ENCODE results near the gene SEC11C. TPM values are rescaled to one million over a fixed set of nuclear protein-coding genes. Genes with fewer than 3 reads are reported as not detected.

SEC11C gene
- polyA plus RNA-seq (2013, experiment 1 of 4) = 33.1 TPM
- 36.4 TPM for polyA plus RNA-seq (2013, experiment 2 of 4)
- 28.0 TPM for polyA plus RNA-seq (2013, experiment 3 of 4)
- 29.0 TPM for polyA plus RNA-seq (2013, experiment 4 of 4)

- Histone ChIP-seq H3K27me3 (ENCODE audit: control insufficient read depth, insufficient read depth, low read length, poor library complexity, severe bottlenecking) (peaks cover 10% of the 10 kb centered on the region), H3K4me3 (ENCODE audit: insufficient read depth, low read depth, low read length) (peak within 1 kb of the TSS; percentile 69), H3K27ac (ENCODE audit: insufficient read depth, low read depth, low read length, poor library complexity, severe bottlenecking) (peak within 1 kb of the TSS; percentile 84), H3K4me1 (ENCODE audit: control insufficient read depth, insufficient read depth, low read length) (peaks cover 10% of the 10 kb centered on the region), H3K36me3 (ENCODE audit: control insufficient read depth, insufficient read depth, low read length) (no peaks in the 10 kb centered on the region), H3K9me3 (ENCODE audit: control insufficient read depth, low read length) (no peaks in the 10 kb centered on the region)
- WGBS, 2 experiments = 0 to 1% methylated on average over 55 of the region's 55 CpGs
These were observed at the start of gene SEC11C for GRCh38 chr18:59139615-59140301. TSS of gene SEC11C (plus strand) at chr18:59139884. CDS start at chr18:59139949, 65 bp downstream.

- WGBS, 2 experiments = 70 to 74% methylated on average over 5 of the region's 5 CpGs
- no peaks in the 10 kb centered on the region for H3K9me3 ChIP-seq (ENCODE audit: control insufficient read depth, low read length)
- H3K4me1 ChIP-seq (ENCODE audit: control insufficient read depth, insufficient read depth, low read length) = no peaks in the 10 kb centered on the region
- no peaks in the 10 kb centered on the region for H3K27me3 ChIP-seq (ENCODE audit: control insufficient read depth, insufficient read depth, low read length, poor library complexity, severe bottlenecking)
- H3K4me3 ChIP-seq (ENCODE audit: insufficient read depth, low read depth, low read length) = no peak overlapping the region
- H3K36me3 ChIP-seq (ENCODE audit: control insufficient read depth, insufficient read depth, low read length) = no peaks in the 10 kb centered on the region
- H3K27ac ChIP-seq (ENCODE audit: insufficient read depth, low read depth, low read length, poor library complexity, severe bottlenecking) = no peak overlapping the region
These were observed 48.6 kb upstream of the SEC11C start for GRCh38 chr18:59090966-59091603.

- 92 to 93% methylated on average over 7 of the region's 7 CpGs for WGBS, 2 experiments
- H3K27ac ChIP-seq (ENCODE audit: insufficient read depth, low read depth, low read length, poor library complexity, severe bottlenecking) = no peak overlapping the region
- no peaks in the 10 kb centered on the region for H3K27me3 ChIP-seq (ENCODE audit: control insufficient read depth, insufficient read depth, low read length, poor library complexity, severe bottlenecking)
- H3K9me3 ChIP-seq (ENCODE audit: control insufficient read depth, low read length) = no peaks in the 10 kb centered on the region
- no peaks in the 10 kb centered on the region for H3K4me1 ChIP-seq (ENCODE audit: control insufficient read depth, insufficient read depth, low read length)
- no peak overlapping the region for H3K4me3 ChIP-seq (ENCODE audit: insufficient read depth, low read depth, low read length)
- H3K36me3 ChIP-seq (ENCODE audit: control insufficient read depth, insufficient read depth, low read length) = no peaks in the 10 kb centered on the region
These were observed 46.0 kb upstream of the SEC11C start for GRCh38 chr18:59093668-59094067.

DNA sequence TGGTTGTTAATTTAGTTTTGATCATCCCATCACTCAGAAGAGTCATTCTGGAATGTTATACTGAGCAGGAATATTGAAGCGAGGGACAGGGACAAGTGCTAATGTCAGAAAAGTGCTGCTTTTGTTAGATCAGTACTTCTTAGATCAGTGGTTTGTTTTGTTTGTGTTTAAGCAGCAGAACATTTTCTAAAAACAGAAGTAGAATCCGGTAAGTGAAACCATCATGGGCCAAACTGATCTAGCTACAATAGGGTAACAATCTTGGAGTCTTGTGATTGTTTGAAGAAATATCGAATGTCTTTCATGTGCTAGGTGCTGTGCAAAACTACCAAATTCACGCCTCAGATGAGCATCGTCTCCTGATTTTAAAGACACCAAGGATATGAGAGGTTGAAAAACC lies 45.1 kb upstream of the SEC11C start:
- Histone ChIP-seq H3K36me3 (ENCODE audit: control insufficient read depth, insufficient read depth, low read length) (no peaks in the 10 kb centered on the region), H3K9me3 (ENCODE audit: control insufficient read depth, low read length) (no peaks in the 10 kb centered on the region), H3K4me3 (ENCODE audit: insufficient read depth, low read depth, low read length) (no peak overlapping the region), H3K4me1 (ENCODE audit: control insufficient read depth, insufficient read depth, low read length) (no peaks in the 10 kb centered on the region), H3K27me3 (ENCODE audit: control insufficient read depth, insufficient read depth, low read length, poor library complexity, severe bottlenecking) (no peaks in the 10 kb centered on the region), H3K27ac (ENCODE audit: insufficient read depth, low read depth, low read length, poor library complexity, severe bottlenecking) (no peak overlapping the region)
- WGBS, 2 experiments = 96 to 97% methylated on average over 5 of the region's 5 CpGs

DNA sequence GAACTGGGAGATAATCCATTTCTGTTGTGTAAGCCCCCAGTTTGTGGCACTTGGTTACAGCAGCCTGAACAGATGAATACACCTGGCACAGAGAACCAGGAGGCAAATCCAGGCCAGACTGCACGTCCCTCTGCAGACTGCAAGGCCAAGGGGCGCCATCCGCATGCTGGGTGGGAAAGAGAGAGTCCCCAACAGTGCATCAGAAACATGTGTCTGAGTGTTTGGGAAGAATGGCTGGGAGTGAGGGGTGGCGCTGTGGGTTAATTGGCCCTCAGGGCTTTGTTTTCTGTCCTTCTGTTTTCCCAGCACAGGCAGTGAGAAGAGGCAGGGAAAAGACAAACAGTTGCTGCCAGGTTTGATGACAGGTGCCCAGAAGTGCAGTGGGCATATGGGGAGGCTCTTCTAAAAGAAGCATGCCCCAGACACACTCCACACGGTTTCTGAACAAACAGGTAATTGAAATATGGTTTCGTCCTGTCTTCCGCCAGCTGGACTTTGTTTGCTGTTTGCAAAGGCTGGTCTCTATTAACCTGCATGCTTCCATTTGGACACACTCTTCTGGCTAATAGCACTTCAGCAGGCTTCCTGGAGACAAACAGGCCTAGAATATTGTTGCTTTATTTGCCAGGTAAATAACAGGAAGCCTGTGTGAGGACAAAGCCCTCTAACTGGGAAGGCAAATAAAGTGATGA lies 43.4 kb upstream of the SEC11C start:
- H3K4me3 ChIP-seq (ENCODE audit: insufficient read depth, low read depth, low read length) = no peak overlapping the region
- 68 to 71% methylated on average over 7 of the region's 7 CpGs for WGBS, 2 experiments
- no peaks in the 10 kb centered on the region for H3K27me3 ChIP-seq (ENCODE audit: control insufficient read depth, insufficient read depth, low read length, poor library complexity, severe bottlenecking)
- H3K9me3 ChIP-seq (ENCODE audit: control insufficient read depth, low read length) = no peaks in the 10 kb centered on the region
- H3K27ac ChIP-seq (ENCODE audit: insufficient read depth, low read depth, low read length, poor library complexity, severe bottlenecking) = no peak overlapping the region
- no peaks in the 10 kb centered on the region for H3K4me1 ChIP-seq (ENCODE audit: control insufficient read depth, insufficient read depth, low read length)
- no peaks in the 10 kb centered on the region for H3K36me3 ChIP-seq (ENCODE audit: control insufficient read depth, insufficient read depth, low read length)

GRCh38 chr18:59101830-59102414 lies 37.8 kb upstream of the SEC11C start:
- 45 to 57% methylated on average over 4 of the region's 4 CpGs for WGBS, 2 experiments

GRCh38 chr18:59109375-59109774 lies 30.3 kb upstream of the SEC11C start:
- no peaks in the 10 kb centered on the region for H3K36me3 ChIP-seq (ENCODE audit: control insufficient read depth, insufficient read depth, low read length)
- WGBS, 2 experiments = 87 to 89% methylated on average over 6 of the region's 6 CpGs
- H3K27ac ChIP-seq (ENCODE audit: insufficient read depth, low read depth, low read length, poor library complexity, severe bottlenecking) = no peak overlapping the region
- H3K27me3 ChIP-seq (ENCODE audit: control insufficient read depth, insufficient read depth, low read length, poor library complexity, severe bottlenecking) = no peaks in the 10 kb centered on the region
- no peaks in the 10 kb centered on the region for H3K9me3 ChIP-seq (ENCODE audit: control insufficient read depth, low read length)
- no peaks in the 10 kb centered on the region for H3K4me1 ChIP-seq (ENCODE audit: control insufficient read depth, insufficient read depth, low read length)
- no peak overlapping the region for H3K4me3 ChIP-seq (ENCODE audit: insufficient read depth, low read depth, low read length)

More at GRCh38 chr18:59101830-59102414, 37.8 kb upstream of the SEC11C start:
- Histone ChIP-seq H3K9me3 (ENCODE audit: control insufficient read depth, low read length) (no peaks in the 10 kb centered on the region), H3K36me3 (ENCODE audit: control insufficient read depth, insufficient read depth, low read length) (no peaks in the 10 kb centered on the region), H3K4me1 (ENCODE audit: control insufficient read depth, insufficient read depth, low read length) (no peaks in the 10 kb centered on the region), H3K4me3 (ENCODE audit: insufficient read depth, low read depth, low read length) (no peak overlapping the region), H3K27me3 (ENCODE audit: control insufficient read depth, insufficient read depth, low read length, poor library complexity, severe bottlenecking) (no peaks in the 10 kb centered on the region), H3K27ac (ENCODE audit: insufficient read depth, low read depth, low read length, poor library complexity, severe bottlenecking) (no peak overlapping the region)

DNA sequence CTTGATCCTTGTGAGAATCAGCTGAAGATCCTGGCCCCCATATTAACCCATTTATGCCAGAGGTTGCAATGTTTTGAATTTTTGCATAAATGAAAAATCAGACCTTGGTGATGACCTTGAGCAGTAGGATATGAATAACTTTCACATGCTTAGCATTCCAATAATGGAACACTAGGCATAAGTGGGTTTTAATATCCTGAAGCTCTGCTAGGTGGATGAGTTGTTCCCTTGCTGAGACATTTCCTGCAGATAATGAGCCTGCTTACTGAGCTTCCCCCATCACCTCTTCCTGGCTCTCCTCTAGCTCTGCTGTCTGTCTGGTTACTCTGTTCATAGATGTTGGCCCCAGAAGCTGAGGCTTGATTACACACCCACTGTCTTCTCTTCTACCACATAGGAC lies 25.5 kb upstream of the SEC11C start:
- H3K4me3 ChIP-seq (ENCODE audit: insufficient read depth, low read depth, low read length) = no peak overlapping the region
- H3K27ac ChIP-seq (ENCODE audit: insufficient read depth, low read depth, low read length, poor library complexity, severe bottlenecking) = no peak overlapping the region
- H3K27me3 ChIP-seq (ENCODE audit: control insufficient read depth, insufficient read depth, low read length, poor library complexity, severe bottlenecking) = no peaks in the 10 kb centered on the region

DNA sequence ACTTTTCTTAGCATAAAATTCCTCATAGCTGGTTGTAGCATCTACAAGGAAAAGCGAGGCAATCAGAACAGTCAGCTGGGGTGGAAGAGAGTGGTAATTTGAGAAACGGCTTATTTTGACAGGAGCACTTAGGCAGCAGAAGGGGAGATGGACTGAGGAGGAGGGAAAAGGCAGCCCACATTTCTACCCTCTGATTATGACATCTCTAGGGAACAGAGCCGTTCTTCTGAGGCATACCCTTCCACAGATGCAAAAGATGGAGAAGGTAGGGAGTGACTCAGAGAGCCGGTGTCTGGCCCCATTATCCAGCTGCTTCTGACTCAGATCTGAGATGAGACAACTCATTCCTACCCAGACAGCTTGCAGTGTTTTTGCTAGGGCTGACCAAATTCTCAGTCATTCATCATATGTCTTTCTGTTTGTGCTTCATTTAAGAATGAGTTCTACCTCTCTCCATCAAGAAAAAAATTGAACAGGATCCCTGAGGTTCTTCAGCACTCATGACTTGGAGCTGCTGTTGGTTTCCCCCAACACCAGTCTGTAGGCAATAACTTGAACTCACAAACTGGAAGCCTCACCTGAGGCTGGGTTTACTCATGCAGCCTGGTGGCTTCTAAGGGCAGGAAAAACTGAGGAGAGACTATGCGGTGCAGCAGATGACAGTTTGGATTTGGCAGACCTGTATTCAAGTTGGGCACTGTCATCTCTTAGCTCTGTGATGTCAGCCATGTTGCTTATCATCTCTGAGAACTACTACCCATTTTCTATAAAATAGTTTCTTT lies 15.9 kb upstream of the SEC11C start:
- Histone ChIP-seq H3K9me3 (ENCODE audit: control insufficient read depth, low read length) (no peaks in the 10 kb centered on the region), H3K27ac (ENCODE audit: insufficient read depth, low read depth, low read length, poor library complexity, severe bottlenecking) (no peak overlapping the region), H3K4me1 (ENCODE audit: control insufficient read depth, insufficient read depth, low read length) (no peaks in the 10 kb centered on the region), H3K4me3 (ENCODE audit: insufficient read depth, low read depth, low read length) (no peak overlapping the region), H3K27me3 (ENCODE audit: control insufficient read depth, insufficient read depth, low read length, poor library complexity, severe bottlenecking) (peaks cover 13% of the 10 kb centered on the region), H3K36me3 (ENCODE audit: control insufficient read depth, insufficient read depth, low read length) (no peaks in the 10 kb centered on the region)
- 81% methylated on average over 5 of the region's 5 CpGs for WGBS, 2 experiments

More for the DNA sequence above, 25.5 kb upstream of the SEC11C start:
- Histone ChIP-seq H3K9me3 (ENCODE audit: control insufficient read depth, low read length) (no peaks in the 10 kb centered on the region), H3K4me1 (ENCODE audit: control insufficient read depth, insufficient read depth, low read length) (no peaks in the 10 kb centered on the region), H3K36me3 (ENCODE audit: control insufficient read depth, insufficient read depth, low read length) (no peaks in the 10 kb centered on the region)

All from ectodermal cell (in vitro differentiated cells).